ENCODE data around the gene DGKI. TPM values are rescaled to one million over a fixed set of nuclear protein-coding genes. Genes with fewer than 3 reads are reported as not detected.

Gene DGKI
- polyA plus RNA-seq, 2 of the 4 experiments (the other 2 are of a cell fraction) = 0.05 to 0.08 TPM

- CTCF ChIA-PET = interaction anchor here (1.6 kb wide), 1 partner anchor 18 kb away, joined by 6 read pairs; no protein-coding TSS in a partner anchor
Measured at GRCh38 chr7:137674048-137674447, 172.7 kb downstream of the DGKI start.

GRCh38 chr7:137671920-137672319, 174.9 kb downstream of the DGKI start:
- Histone ChIP-seq H3K4me1 (peaks cover 12% of the 10 kb centered on the region), H3K4me2 (no peak overlapping the region), H3K4me3 (no peak overlapping the region), H3K27ac (no peak overlapping the region), H3K9me3 (no peaks in the 10 kb centered on the region)
- ChIA-PET POLR2A (no interaction called here), CTCF (interaction anchor here (0.8 to 5.5 kb wide), 2 partner anchors 16 to 228 kb away, joined by 3 to 36 read pairs; no protein-coding TSS in a partner anchor)
- no peak for DNase-seq (ENCODE audit: low read depth in 1 of 2, low spot score in 1 of 2)
- no peak for FAIRE-seq
- ATAC-seq = no peak
- no peak for TF ChIP-seq CEBPB (IDR thresholded peaks at IDR 0.05)
- TF ChIP-seq MAFK (IDR thresholded peaks at IDR 0.05; ENCODE audit: partially characterized antibody) = no peak
- TF ChIP-seq MAX (IDR thresholded peaks at IDR 0.05) = no peak
- no peak for TF ChIP-seq CBX8 (IDR thresholded peaks at IDR 0.05)
- TF ChIP-seq HOXB13 (CRISPR knock-in tag; IDR thresholded peaks at IDR 0.05; ENCODE audit: low read depth) = no peak
- TF ChIP-seq CHD2 (IDR thresholded peaks at IDR 0.05; ENCODE audit: low read length, partially characterized antibody) = no peak
- TF ChIP-seq CTCF (IDR thresholded peaks at IDR 0.05) = no peak
- TF ChIP-seq E2F6 (IDR thresholded peaks at IDR 0.05; ENCODE audit: borderline replicate concordance, low read depth) = no peak
- no peak for TF ChIP-seq HOXB5 (CRISPR knock-in tag; IDR thresholded peaks at IDR 0.05)
- TF ChIP-seq FOSL2 (IDR thresholded peaks at IDR 0.05) = no peak
- no peak for TF ChIP-seq FOSL2 (CRISPR knock-in tag; IDR thresholded peaks at IDR 0.05)
- no peak for TF ChIP-seq HEYL (CRISPR knock-in tag; IDR thresholded peaks at IDR 0.05)
- no peak for TF ChIP-seq POLR2AphosphoS2 (conservative IDR thresholded peaks at IDR 0.05; ENCODE audit: low read length)
- no peak for TF ChIP-seq CHD4 (IDR thresholded peaks at IDR 0.05; ENCODE audit: borderline replicate concordance)
- TF ChIP-seq HOXA7 (CRISPR knock-in tag; IDR thresholded peaks at IDR 0.05) = no peak
- no peak for TF ChIP-seq ZNF302 (CRISPR knock-in tag; IDR thresholded peaks at IDR 0.05)
- WGBS (ENCODE audit: missing lambda C conversion rate) = 54% methylated on average over 5 of the region's 5 CpGs

More at GRCh38 chr7:137674048-137674447, 172.7 kb downstream of the DGKI start:
- H3K27ac ChIP-seq = no peak overlapping the region
- DNase-seq (ENCODE audit: low read depth in 1 of 2, low spot score in 1 of 2) (no peak), ATAC-seq (no peak), FAIRE-seq (no peak)
- WGBS (ENCODE audit: missing lambda C conversion rate) = 39% methylated on average over 3 of the region's 3 CpGs
- H3K4me2 ChIP-seq = no peak overlapping the region
- H3K4me1 ChIP-seq = no peaks in the 10 kb centered on the region
- no peak overlapping the region for H3K4me3 ChIP-seq
- POLR2A ChIA-PET = no interaction called here
- no peak for TF ChIP-seq HOXB13 (CRISPR knock-in tag; IDR thresholded peaks at IDR 0.05; ENCODE audit: low read depth)
- TF ChIP-seq USF2 (IDR thresholded peaks at IDR 0.05) = 0 out of 2 replicates have a peak, but pooled peaks have one; percentile 7
- H3K9me3 ChIP-seq = no peaks in the 10 kb centered on the region

- H3K4me1 ChIP-seq = peaks cover 12% of the 10 kb centered on the region
- no peaks in the 10 kb centered on the region for H3K9me3 ChIP-seq
- TF ChIP-seq MAFK (IDR thresholded peaks at IDR 0.05; ENCODE audit: partially characterized antibody) (no peak), BCL3 (IDR thresholded peaks at IDR 0.05) (no peak), HES2 (IDR thresholded peaks at IDR 0.05) (no peak), MYC (IDR thresholded peaks at IDR 0.05; ENCODE audit: borderline replicate concordance, low read length) (no peak), ESRRA (IDR thresholded peaks at IDR 0.05; ENCODE audit: borderline replicate concordance, low read length) (no peak), CHD2 (IDR thresholded peaks at IDR 0.05; ENCODE audit: low read length, partially characterized antibody) (no peak), JUN (IDR thresholded peaks at IDR 0.05) (no peak), PHF8 (IDR thresholded peaks at IDR 0.05; ENCODE audit: borderline replicate concordance, low read depth) (no peak), KDM5A (IDR thresholded peaks at IDR 0.05) (no peak), EHF (CRISPR knock-in tag; IDR thresholded peaks at IDR 0.05) (no peak), POLR2A (IDR thresholded peaks at IDR 0.05; ENCODE audit: low read length) (no peak)
- ATAC-seq = no peak
- no peak for FAIRE-seq
- POLR2A ChIA-PET = no interaction called here
- no peak overlapping the region for H3K4me2 ChIP-seq
- no peak overlapping the region for H3K27ac ChIP-seq
- WGBS (ENCODE audit: missing lambda C conversion rate) = 50% methylated on average over 7 of the region's 7 CpGs
- no peak overlapping the region for H3K4me3 ChIP-seq
- CTCF ChIA-PET = interaction anchor here (0.7 to 5.5 kb wide), 2 partner anchors 15 to 337 kb away, joined by 3 to 36 read pairs; no protein-coding TSS in a partner anchor
- no peak for DNase-seq (ENCODE audit: low read depth in 1 of 2, low spot score in 1 of 2)
Measured at GRCh38 chr7:137670222-137671064, 176.3 kb downstream of the DGKI start.
